ENCODE results near the gene YPEL5. TPM values are rescaled to one million over a fixed set of nuclear protein-coding genes. Genes with fewer than 3 reads are reported as not detected.

YPEL5 gene
- total RNA-seq, 2 experiments from 2014 or later: 38.9 to 52.1 TPM

DNA sequence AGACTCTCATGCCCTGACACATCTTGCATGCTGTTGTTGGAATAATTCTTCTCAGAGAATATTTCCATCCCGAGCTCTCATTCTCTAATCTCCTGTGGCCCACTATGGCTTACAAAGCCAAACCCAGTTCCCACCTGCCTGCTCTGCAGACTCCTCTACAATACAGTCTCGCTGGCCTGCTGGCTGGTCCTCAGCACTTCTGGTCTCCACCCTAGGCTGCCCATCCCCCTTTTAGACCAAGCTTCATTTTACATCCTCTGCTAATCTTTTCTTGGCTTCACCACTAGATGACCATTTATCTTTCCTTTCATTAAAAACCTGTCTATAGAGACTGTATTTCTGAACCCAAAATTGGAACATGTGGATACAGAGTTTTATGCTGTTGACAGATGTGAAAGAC, 42.5 kb upstream of the YPEL5 start:
- no peak overlapping the region for H3K4me3 ChIP-seq (ENCODE audit: low read depth, low read length, poor library complexity, severe bottlenecking)
- DNase-seq (ENCODE audit: low spot score): no peak
- intact Hi-C loops (cut with micrococcal nuclease; ENCODE audit: unreplicated experiment): no loop called here
- H3K79me2 ChIP-seq (ENCODE audit: insufficient read depth, low read depth, low read length): no peaks in the 10 kb centered on the region
- no peaks in the 10 kb centered on the region for H4K20me1 ChIP-seq (ENCODE audit: insufficient read depth, low read length)
- TF ChIP-seq CTCF (conservative IDR thresholded peaks at IDR 0.05; ENCODE audit: low read length) (no peak), EZH2phosphoT487 (IDR thresholded peaks at IDR 0.05; ENCODE audit: borderline replicate concordance, low read depth, low read length) (no peak)
- H3K4me2 ChIP-seq (ENCODE audit: low read length): no peak overlapping the region
- no peaks in the 10 kb centered on the region for H3K36me3 ChIP-seq (ENCODE audit: insufficient read depth, low read length)
- no peak overlapping the region for H3K27ac ChIP-seq (ENCODE audit: low read depth, low read length, poor library complexity, severe bottlenecking)
- BruUV-seq (replicated peaks): no TSS peak
- no peaks in the 10 kb centered on the region for H3K9me3 ChIP-seq (ENCODE audit: low read length)
- ChIA-PET CTCF (ENCODE audit: unreplicated experiment) (no interaction called here), POLR2A (interaction anchor here (0.5 to 0.9 kb wide), 2 partner anchors 9 to 595 kb away, joined by 3 read pairs; no protein-coding TSS in a partner anchor)
- no peaks in the 10 kb centered on the region for H3K9me2 ChIP-seq (ENCODE audit: insufficient read depth, low read length)
- H3K4me1 ChIP-seq (ENCODE audit: insufficient read depth, low read length, poor library complexity, severe bottlenecking): no peaks in the 10 kb centered on the region
- no peak overlapping the region for H2AFZ ChIP-seq (ENCODE audit: low read length)

- Histone ChIP-seq H3K27ac (ENCODE audit: low read depth, low read length, poor library complexity, severe bottlenecking) (no peak overlapping the region), H3K9me2 (ENCODE audit: insufficient read depth, low read length) (no peaks in the 10 kb centered on the region), H3K9me3 (ENCODE audit: low read length) (no peaks in the 10 kb centered on the region), H3K4me1 (ENCODE audit: insufficient read depth, low read length, poor library complexity, severe bottlenecking) (no peaks in the 10 kb centered on the region), H3K79me2 (ENCODE audit: insufficient read depth, low read depth, low read length) (no peaks in the 10 kb centered on the region), H3K4me3 (ENCODE audit: low read depth, low read length, poor library complexity, severe bottlenecking) (no peak overlapping the region), H4K20me1 (ENCODE audit: insufficient read depth, low read length) (no peaks in the 10 kb centered on the region), H3K36me3 (ENCODE audit: insufficient read depth, low read length) (no peaks in the 10 kb centered on the region), H2AFZ (ENCODE audit: low read length) (no peak overlapping the region), H3K4me2 (ENCODE audit: low read length) (no peak overlapping the region)
- CTCF ChIA-PET (ENCODE audit: unreplicated experiment): no interaction called here
- no TSS peak for BruUV-seq (replicated peaks)
- TF ChIP-seq EZH2phosphoT487 (IDR thresholded peaks at IDR 0.05; ENCODE audit: borderline replicate concordance, low read depth, low read length) (no peak), CTCF (conservative IDR thresholded peaks at IDR 0.05; ENCODE audit: low read length) (no peak)
- no peak for DNase-seq (ENCODE audit: low spot score)
- POLR2A ChIA-PET: no interaction called here
- intact Hi-C loops (cut with micrococcal nuclease; ENCODE audit: unreplicated experiment): no loop called here
Measured at GRCh38 chr2:30105556-30105955, 41.3 kb upstream of the YPEL5 start.

GRCh38 chr2:30106543-30106942, 40.3 kb upstream of the YPEL5 start:
- H3K9me2 ChIP-seq (ENCODE audit: insufficient read depth, low read length): no peaks in the 10 kb centered on the region
- no peaks in the 10 kb centered on the region for H3K9me3 ChIP-seq (ENCODE audit: low read length)
- no peaks in the 10 kb centered on the region for H3K4me1 ChIP-seq (ENCODE audit: insufficient read depth, low read length, poor library complexity, severe bottlenecking)
- no peaks in the 10 kb centered on the region for H3K79me2 ChIP-seq (ENCODE audit: insufficient read depth, low read depth, low read length)
- H3K36me3 ChIP-seq (ENCODE audit: insufficient read depth, low read length): no peaks in the 10 kb centered on the region
- no peak for TF ChIP-seq EZH2phosphoT487 (IDR thresholded peaks at IDR 0.05; ENCODE audit: borderline replicate concordance, low read depth, low read length)
- no peak for TF ChIP-seq CTCF (conservative IDR thresholded peaks at IDR 0.05; ENCODE audit: low read length)
- POLR2A ChIA-PET: interaction anchor here (0.7 kb wide), 1 partner anchor 234 kb away, joined by 5 read pairs; no protein-coding TSS in a partner anchor
- H3K4me3 ChIP-seq (ENCODE audit: low read depth, low read length, poor library complexity, severe bottlenecking): no peak overlapping the region
- DNase-seq (ENCODE audit: low spot score): no peak
- CTCF ChIA-PET (ENCODE audit: unreplicated experiment): no interaction called here
- no peak overlapping the region for H3K27ac ChIP-seq (ENCODE audit: low read depth, low read length, poor library complexity, severe bottlenecking)
- intact Hi-C loops (cut with micrococcal nuclease; ENCODE audit: unreplicated experiment): no loop called here
- no peak overlapping the region for H2AFZ ChIP-seq (ENCODE audit: low read length)
- H3K4me2 ChIP-seq (ENCODE audit: low read length): no peak overlapping the region
- no peaks in the 10 kb centered on the region for H4K20me1 ChIP-seq (ENCODE audit: insufficient read depth, low read length)
- BruUV-seq (replicated peaks): no TSS peak

All from OCI-LY7 (cell line).